WERI-Rb-1 (cell line): ENCODE data around the gene PPIP5K2.

Source experiments
- DNase-seq: peaks from one replicate; pipeline ENCODE4 v3.0.0-alpha.2; 2020
- H3K27ac ChIP-seq: fragments of 250-450 bp; sonication (Bioruptor Pico); 2 replicates; pipeline ENCODE4 v1.5.1; 2020; ENCODE audit warnings: mild to moderate bottlenecking, moderate library complexity
- H3K27me3 ChIP-seq: fragments of 250-450 bp; sonication (Bioruptor Pico); 2 replicates; pipeline ENCODE4 v1.5.1; 2021; ENCODE audit warnings: mild to moderate bottlenecking, low read depth, moderate library complexity; ENCODE audit not compliant: insufficient read depth, severe bottlenecking
- H3K36me3 ChIP-seq: fragments of 250-450 bp; sonication (Bioruptor Pico); 2 replicates; pipeline ENCODE4 v1.5.1; 2020; ENCODE audit warnings: mild to moderate bottlenecking, moderate library complexity
- H3K4me3 ChIP-seq: 2 replicates; pipeline ENCODE4 v1.5.1; 2011; ENCODE audit warnings: low read depth, mild to moderate bottlenecking, control low read depth, low read length
- H3K9me3 ChIP-seq: fragments of 250-450 bp; sonication (Bioruptor Pico); 2 replicates; pipeline ENCODE4 v1.5.1; 2021; ENCODE audit warnings: mild to moderate bottlenecking, moderate library complexity; ENCODE audit not compliant: severe bottlenecking
- TF ChIP-seq, protein P1 (sequence below): IDR thresholded peaks from 2 replicates; pipeline ENCODE4 v1.5.1; 2011; ENCODE audit warnings: low read depth, mild to moderate bottlenecking, control low read depth, inconsistent platforms, low read length

Gene PPIP5K2

GRCh38 chr5:103237778-103238177 lies 117.7 kb downstream of the PPIP5K2 start:
- no peak overlapping the region for H3K27ac ChIP-seq
- H3K9me3 ChIP-seq = no peaks in the 10 kb centered on the region
- TF ChIP-seq, protein P1, sequence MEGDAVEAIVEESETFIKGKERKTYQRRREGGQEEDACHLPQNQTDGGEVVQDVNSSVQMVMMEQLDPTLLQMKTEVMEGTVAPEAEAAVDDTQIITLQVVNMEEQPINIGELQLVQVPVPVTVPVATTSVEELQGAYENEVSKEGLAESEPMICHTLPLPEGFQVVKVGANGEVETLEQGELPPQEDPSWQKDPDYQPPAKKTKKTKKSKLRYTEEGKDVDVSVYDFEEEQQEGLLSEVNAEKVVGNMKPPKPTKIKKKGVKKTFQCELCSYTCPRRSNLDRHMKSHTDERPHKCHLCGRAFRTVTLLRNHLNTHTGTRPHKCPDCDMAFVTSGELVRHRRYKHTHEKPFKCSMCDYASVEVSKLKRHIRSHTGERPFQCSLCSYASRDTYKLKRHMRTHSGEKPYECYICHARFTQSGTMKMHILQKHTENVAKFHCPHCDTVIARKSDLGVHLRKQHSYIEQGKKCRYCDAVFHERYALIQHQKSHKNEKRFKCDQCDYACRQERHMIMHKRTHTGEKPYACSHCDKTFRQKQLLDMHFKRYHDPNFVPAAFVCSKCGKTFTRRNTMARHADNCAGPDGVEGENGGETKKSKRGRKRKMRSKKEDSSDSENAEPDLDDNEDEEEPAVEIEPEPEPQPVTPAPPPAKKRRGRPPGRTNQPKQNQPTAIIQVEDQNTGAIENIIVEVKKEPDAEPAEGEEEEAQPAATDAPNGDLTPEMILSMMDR = no peak
- H3K4me3 ChIP-seq = no peak overlapping the region
- no peak for DNase-seq
- no peaks in the 10 kb centered on the region for H3K27me3 ChIP-seq
- H3K36me3 ChIP-seq = no peaks in the 10 kb centered on the region

DNA sequence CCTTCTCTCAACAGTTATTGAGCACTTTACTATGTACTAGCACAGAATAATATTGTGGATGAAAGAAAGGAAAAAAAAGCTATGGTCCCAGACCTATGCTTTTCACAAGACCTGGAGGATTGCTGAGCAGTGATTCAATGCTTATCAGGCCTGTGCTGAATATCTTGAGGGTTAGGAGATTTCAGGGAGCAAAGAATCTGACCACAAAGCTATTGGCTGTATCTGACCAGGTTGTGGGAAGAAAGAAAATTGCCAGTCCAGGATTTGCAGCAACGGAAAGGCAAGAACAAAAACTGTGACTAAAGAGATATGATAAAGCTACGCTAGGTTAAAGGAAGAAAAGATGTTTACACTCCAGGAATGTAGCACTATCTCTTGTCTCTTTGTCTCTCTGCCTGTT lies 123.6 kb downstream of the PPIP5K2 start:
- no peaks in the 10 kb centered on the region for H3K36me3 ChIP-seq
- no peaks in the 10 kb centered on the region for H3K9me3 ChIP-seq
- H3K27me3 ChIP-seq = no peaks in the 10 kb centered on the region
- no peak overlapping the region for H3K27ac ChIP-seq
- no peak overlapping the region for H3K4me3 ChIP-seq
- DNase-seq = no peak
- TF ChIP-seq, protein P1 = no peak

DNA sequence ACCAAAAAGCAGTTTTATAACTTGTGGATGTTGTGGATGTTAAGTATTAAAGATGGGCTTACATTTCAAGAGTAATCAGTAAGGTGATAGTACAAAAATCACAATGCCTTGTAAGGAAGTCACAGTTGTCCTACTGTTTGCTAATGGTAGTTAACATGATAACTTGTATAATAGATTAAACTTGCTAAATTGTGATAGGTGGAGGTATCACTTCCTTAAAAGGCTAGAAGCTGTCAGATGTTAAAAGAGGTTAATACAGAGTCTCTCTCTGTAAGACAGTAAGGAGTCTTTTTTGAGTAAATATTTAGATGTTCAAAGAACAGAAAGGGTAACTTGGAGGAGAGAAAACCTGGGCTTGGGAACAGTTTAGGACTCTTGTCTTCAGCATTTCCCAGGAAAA lies 124.3 kb downstream of the PPIP5K2 start:
- TF ChIP-seq, protein P1 = no peak
- no peaks in the 10 kb centered on the region for H3K9me3 ChIP-seq
- H3K27ac ChIP-seq = no peak overlapping the region
- no peaks in the 10 kb centered on the region for H3K36me3 ChIP-seq
- no peak for DNase-seq
- H3K27me3 ChIP-seq = no peaks in the 10 kb centered on the region
- no peak overlapping the region for H3K4me3 ChIP-seq

DNA sequence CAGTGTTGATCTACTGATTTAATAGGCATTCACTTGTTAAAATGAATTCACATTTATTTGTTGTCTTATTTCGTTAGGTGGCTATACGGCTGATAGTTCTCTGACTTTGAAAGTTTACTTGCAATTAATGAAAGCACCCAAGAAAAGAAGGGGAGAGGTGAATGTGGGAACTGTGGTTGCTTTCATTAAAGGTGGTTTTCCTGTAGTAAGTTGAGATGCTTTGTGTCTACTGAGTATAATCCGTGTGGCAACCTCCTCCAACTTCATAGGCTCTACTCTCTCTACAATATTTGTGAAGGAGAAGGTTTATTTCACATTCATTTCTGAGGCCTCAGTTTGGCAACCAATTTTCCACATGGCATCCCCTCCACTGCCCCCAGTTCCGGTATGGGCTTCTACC lies 125.7 kb downstream of the PPIP5K2 start:
- Histone ChIP-seq H3K27me3 (no peaks in the 10 kb centered on the region), H3K36me3 (no peaks in the 10 kb centered on the region), H3K4me3 (no peak overlapping the region), H3K27ac (no peak overlapping the region), H3K9me3 (no peaks in the 10 kb centered on the region)
- TF ChIP-seq, protein P1 = no peak
- no peak for DNase-seq

DNA sequence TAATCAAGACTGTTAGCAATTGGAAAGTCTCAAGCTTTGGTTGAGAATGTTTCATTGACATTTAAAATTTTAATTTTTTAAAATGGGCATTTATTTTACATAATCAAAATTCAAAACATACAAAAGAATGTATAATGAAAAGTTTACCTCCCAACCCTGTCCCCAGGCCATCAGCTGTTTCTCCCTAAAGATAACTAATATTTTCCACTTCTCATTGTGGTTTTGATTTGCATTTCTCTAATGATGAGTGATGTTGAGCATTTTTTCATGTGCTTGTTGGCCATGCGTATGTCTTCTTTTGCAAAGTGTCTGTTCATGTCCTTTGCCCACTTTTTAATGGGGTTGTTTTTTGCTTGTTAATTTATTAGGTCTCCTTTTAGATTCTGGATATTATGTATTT lies 127.0 kb downstream of the PPIP5K2 start:
- H3K36me3 ChIP-seq = no peaks in the 10 kb centered on the region
- no peak overlapping the region for H3K4me3 ChIP-seq
- no peaks in the 10 kb centered on the region for H3K27me3 ChIP-seq
- H3K27ac ChIP-seq = no peak overlapping the region
- no peak for DNase-seq
- H3K9me3 ChIP-seq = no peaks in the 10 kb centered on the region
- TF ChIP-seq, protein P1 = no peak

DNA sequence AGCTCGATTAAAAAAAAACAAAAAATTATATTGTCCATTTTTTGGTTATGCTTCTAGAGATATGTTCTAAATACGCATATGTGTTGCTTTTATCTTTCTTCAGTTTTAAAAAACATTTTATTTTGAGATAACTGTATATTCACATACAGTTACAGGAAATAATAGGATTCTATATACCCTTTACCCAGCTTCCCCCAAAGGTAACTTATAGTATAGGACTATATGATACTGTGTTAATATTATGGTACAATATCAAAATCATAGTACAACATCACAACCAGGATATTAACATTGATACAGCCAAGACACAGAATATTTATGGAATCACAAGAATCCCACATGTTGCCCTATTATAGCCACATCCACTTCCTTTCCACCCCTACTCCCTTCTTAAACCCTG lies 129.0 kb downstream of the PPIP5K2 start:
- H3K4me3 ChIP-seq = no peak overlapping the region
- H3K36me3 ChIP-seq = no peaks in the 10 kb centered on the region
- TF ChIP-seq, protein P1 = no peak
- DNase-seq = no peak
- H3K9me3 ChIP-seq = no peaks in the 10 kb centered on the region
- no peak overlapping the region for H3K27ac ChIP-seq
- no peaks in the 10 kb centered on the region for H3K27me3 ChIP-seq
